Astrocyte of the spinal cord (primary cell): ENCODE data around the gene PITPNM3.

ENCODE experiments used
- DNase-seq: peaks from one replicate; pipeline ENCODE4 v3.0.0; 2011; ENCODE audit warnings: low read depth, low spot score
- H3K4me3 ChIP-seq: 2 replicates; pipeline ENCODE4 v1.5.1; 2011; ENCODE audit warnings: low read depth, mild to moderate bottlenecking, low read length, moderate library complexity
- CTCF ChIP-seq: IDR thresholded peaks from 2 replicates; pipeline ENCODE4 v1.5.1; 2012; ENCODE audit warnings: low read depth, mild to moderate bottlenecking, low read length, inconsistent platforms
- in situ Hi-C: cut with HindIII; loops from 2 replicates; pipeline ENCODE4 v1.10.0; 2017; ENCODE audit warnings: low sequenced_read_pairs

Gene PITPNM3

GRCh38 chr17:6548034-6548433 lies 8.3 kb downstream of the PITPNM3 start:
- H3K4me3 ChIP-seq = no peak overlapping the region
- in situ Hi-C loops = no loop called here
- TF ChIP-seq CTCF = no peak
- no peak for DNase-seq

GRCh38 chr17:6547336-6547735 lies 9.0 kb downstream of the PITPNM3 start:
- in situ Hi-C loops = no loop called here
- no peak overlapping the region for H3K4me3 ChIP-seq
- TF ChIP-seq CTCF = no peak
- DNase-seq = no peak

- peak; percentile 77 for DNase-seq
- no peak overlapping the region for H3K4me3 ChIP-seq
- no peak for TF ChIP-seq CTCF
- in situ Hi-C loops = no loop called here
Measured at GRCh38 chr17:6546069-6546718, 10.2 kb downstream of the PITPNM3 start.

GRCh38 chr17:6545291-6545690 lies 11.1 kb downstream of the PITPNM3 start:
- DNase-seq = no peak
- in situ Hi-C loops = no loop called here
- no peak overlapping the region for H3K4me3 ChIP-seq
- no peak for TF ChIP-seq CTCF

- no peak overlapping the region for H3K4me3 ChIP-seq
- in situ Hi-C loops = no loop called here
- DNase-seq = no peak
- TF ChIP-seq CTCF = no peak
Measured at GRCh38 chr17:6544011-6544370, 12.4 kb downstream of the PITPNM3 start.

- no peak overlapping the region for H3K4me3 ChIP-seq
- in situ Hi-C loops = no loop called here
- TF ChIP-seq CTCF = no peak
- no peak for DNase-seq
Measured at GRCh38 chr17:6543079-6544010, 13.0 kb downstream of the PITPNM3 start.
